ENCODE data around the gene TIRAP.

- TF ChIP-seq CTCF (conservative IDR thresholded peaks at IDR 0.05 in 1 of 2, IDR thresholded peaks at IDR 0.05 in 1 of 2; ENCODE audit: low read depth in 1 of 2, low read length in 2 of 2) (no peak), EZH2 (IDR thresholded peaks at IDR 0.05; ENCODE audit: low read length, missing control alignments) (no peak)
Measured at GRCh38 chr11:126337474-126338241, 54.8 kb downstream of the TIRAP start.

Measured in fibroblast of lung (primary cell).